GM21529 (cell line): ENCODE results near the gene CDK1.

Experiments used
- ATAC-seq: cut with Tn5 transposase; IDR thresholded peaks from one replicate; pipeline ENCODE4 v1.9.1; 2021; ENCODE audit not compliant: unreplicated experiment

CDK1 gene

DNA sequence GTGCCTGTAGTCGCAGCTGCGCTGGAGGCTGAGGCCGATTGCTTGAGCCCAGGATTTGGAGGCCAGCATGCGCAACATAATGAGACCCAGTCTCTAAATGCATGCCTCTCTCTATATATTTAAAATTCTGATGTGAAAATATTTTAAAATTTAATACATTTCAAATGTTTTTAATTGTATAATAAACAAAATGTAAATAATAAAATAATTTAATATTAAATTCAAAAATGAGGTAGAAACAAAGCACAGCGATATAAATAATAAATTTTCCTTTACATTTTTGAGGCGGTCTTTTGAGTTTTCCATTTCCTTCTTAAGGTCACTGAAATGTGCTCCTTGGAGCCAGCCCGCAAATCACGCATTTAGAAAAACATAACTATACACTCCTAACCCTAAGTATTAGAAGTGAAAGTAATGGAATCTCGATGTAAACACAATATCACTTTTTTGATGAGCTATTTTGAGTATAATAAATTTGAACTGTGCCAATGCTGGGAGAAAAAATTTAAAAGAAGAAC lies 523 bp upstream of the CDK1 start:
- ATAC-seq = peak; percentile 10

GRCh38 chr10:60778971-60779796 lies 906 bp downstream of the CDK1 start:
- ATAC-seq = peak; percentile 14

DNA sequence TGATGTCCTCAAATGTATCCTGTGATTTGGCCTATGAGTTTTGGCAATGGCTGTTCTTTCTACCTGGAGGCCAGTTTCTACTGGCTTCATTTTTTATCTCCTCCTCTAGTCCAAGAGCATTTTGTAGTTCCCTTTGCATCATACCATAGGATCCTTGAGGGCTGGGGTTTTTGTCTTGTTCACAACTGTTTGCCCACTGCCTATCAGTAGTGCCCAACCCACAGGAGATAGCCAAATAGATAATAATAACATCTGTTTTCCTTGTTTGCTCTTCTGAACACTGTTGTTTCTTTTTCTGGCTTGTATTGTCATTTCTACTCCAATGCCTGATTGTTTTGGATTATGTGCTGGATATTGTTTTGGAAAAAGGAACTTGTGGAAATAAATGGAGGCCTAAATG lies 3.4 kb downstream of the CDK1 start:
- ATAC-seq = no peak

DNA sequence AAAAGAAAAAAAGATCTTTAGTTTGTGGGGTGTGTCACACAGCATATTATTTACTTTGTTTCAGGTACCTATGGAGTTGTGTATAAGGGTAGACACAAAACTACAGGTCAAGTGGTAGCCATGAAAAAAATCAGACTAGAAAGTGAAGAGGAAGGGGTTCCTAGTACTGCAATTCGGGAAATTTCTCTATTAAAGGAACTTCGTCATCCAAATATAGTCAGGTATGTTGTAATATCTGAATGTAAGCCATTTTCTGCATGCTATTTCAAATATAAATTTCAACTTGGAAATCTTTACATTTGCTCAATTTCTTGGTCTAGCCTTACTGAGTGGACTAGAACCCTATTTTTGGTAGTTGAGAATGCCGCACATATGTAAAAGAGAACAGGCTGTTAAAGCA lies 6.4 kb downstream of the CDK1 start:
- no peak for ATAC-seq

GRCh38 chr10:60788544-60788943 lies 10.3 kb downstream of the CDK1 start:
- no peak for ATAC-seq

DNA sequence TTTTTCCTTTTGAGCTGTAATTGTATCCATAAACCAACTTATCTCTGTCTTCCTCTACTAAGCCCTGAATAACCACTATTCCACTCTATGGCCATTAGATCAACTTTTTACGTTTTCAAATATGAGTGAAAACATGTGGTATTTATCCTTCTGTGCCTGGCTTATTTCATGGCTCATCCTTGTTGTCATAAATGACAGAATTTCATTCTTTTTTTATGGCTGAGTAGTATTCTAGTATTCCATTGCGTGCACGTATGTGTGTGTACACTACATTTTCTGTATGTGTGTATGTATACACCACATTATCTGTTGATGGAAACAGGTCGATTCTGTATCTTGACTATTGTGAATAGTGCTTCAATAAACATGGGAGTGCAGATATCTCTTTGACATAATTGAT lies 11.1 kb downstream of the CDK1 start:
- ATAC-seq = no peak

GRCh38 chr10:60794953-60795352 lies 16.7 kb downstream of the CDK1 start:
- ATAC-seq = no peak

DNA sequence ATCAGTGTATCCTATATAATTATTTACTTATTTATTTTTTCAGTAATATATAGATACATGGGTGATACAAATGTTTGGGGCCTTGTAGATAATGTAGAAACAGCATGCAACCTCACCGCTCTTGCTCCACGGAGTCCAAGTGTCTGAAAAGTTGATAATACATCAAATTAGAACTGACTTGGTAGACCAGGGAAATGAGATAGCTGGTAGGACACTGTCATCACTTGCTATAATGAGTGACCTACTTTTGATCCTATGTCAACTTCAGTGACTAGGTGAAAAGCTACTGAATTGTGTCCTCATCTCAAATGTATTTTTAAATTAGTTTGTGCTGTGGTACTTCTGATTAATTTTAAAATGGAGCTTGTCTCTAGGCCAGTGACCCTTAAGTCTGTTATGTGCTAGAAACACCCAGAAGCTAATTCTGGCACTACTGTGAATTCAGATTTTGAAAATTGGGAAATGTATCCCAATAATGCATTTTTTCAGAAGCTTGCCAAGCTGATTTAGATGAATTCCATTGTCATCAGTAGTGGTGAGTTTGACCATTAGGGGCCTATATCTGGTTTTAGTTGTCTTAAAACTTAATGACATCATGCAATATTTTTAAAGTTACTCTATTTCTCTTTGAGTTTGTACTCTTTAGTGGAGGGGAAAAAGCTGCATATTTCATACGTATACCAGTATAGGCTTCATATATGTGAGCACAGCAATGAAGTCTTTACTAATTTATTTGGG lies 17.4 kb downstream of the CDK1 start:
- ATAC-seq = no peak

DNA sequence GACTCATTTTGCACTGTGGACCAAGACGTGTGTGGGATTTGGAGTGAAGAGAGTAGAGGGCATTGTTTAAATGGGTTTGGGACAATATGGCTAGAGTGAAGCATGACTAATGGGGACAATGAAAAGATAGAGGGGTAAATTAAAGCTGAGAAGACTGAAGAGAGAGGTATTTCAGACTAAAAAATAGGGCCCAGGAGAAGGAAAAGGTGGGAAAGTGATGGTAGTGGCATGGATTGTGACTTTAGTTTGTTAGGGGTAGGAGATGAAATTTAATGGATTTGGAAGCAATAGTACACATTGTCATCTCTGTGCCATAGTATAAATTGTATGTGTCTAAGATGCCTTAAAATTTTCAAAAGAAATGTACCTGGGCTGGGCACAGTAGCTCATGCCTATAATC lies 18.2 kb downstream of the CDK1 start:
- ATAC-seq = no peak

DNA sequence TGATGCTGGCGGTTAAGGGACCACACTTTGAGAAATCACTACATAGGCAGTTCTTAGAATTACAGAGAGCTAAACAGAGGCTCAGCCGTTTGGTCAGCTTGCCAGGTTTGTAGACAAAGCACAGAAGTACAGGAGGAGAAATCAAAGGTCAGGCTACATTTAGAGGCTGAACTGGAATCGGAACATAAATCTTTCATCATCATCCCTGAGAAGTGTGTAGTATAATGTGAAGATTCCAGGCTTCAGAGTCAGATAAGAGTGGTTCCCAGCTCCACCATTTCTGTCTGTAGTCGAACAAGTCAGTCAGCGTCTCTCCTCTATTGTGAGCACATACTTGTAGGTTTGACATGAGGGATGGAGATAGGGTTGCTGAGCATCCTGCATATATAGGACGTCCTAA lies 18.9 kb downstream of the CDK1 start:
- no peak for ATAC-seq

DNA sequence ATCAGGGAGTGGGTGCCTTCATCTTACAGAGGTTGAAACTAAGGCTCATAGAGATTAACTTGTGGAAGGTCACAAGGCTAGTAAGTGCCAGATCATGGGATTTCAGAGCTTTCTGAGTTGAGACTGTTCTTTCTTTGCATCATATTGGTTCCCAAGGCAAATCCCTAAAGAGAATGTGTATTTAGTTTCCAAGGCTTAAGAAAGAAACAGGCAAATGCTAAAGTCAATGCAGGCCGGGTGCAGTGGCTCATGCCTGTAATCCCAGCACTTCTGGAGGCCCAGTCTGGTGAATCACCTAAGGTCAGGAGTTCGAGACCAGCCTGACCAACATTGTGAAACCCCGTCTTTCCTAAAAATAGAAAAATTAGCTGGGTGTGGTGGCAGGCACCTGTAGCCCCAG lies 19.8 kb downstream of the CDK1 start:
- ATAC-seq = no peak

GRCh38 chr10:60798870-60799269 lies 20.6 kb downstream of the CDK1 start:
- no peak for ATAC-seq

DNA sequence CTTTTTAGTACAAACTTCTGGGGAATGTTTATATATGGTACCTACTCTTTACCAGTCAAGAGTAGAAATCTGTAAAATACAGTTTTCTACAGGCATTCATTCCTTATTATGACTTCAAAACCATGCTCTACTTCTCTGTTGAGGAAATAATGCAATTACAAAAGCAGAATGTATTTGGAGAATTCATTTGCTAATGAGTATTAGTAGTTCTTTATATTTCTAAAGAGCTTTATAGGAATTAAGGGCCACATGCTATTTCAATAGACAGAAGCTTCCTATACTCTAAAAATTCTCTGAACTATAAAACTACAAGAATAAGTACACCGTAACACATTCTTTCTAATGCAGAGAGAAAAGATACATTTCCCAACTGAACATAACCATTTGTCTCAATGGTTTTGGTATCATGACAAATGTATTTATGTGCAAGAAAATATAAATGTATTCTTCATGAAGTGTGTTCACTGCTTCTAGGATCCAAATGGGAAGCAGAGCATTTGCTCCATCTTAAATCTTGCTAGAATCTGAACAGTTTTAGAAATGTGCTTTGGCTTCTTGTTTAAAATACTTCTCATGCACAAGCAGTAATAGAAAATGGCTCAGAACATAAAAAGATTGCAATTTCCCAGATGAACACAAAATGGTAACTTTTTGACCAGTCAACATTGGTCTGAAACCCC lies 21.8 kb downstream of the CDK1 start:
- no peak for ATAC-seq

DNA sequence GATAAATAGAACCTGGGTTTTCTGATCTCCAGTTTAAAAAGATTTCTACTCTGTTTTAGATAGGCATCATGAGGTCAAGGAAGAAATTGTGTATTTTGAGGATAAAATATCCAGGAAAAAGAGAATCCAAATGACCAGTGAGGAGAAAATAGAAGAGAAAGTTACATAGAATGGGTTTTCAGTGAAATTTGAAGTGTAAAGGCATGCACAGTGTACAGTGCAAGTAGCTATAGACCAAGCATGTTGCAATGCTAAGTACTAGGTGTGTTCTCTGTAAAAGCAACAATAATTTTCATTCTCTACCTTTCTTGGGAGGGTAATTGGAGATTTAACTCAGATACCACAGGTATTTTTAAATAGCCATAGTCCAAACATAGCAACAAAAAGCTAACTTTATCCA lies 22.6 kb downstream of the CDK1 start:
- no peak for ATAC-seq

DNA sequence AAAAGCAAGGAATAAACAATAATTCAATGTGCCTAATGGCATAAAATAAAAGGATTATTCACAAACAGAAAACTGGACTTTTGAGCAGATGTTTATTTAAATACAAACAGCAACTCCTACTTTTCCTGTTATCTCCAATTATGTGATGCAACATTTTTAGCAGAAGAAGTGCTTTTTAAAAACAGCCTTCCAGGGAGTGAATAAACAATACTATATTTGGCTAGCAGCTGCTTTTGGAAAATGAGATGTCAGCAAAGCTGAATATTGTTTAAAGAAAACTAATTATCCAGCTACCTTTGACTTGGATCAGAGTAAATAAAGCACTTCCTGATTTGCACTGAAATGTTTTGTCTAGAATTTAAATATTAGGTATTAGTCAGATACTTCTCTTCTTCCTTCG lies 23.2 kb downstream of the CDK1 start:
- no peak for ATAC-seq

- no peak for ATAC-seq
Observed at GRCh38 chr10:60803433-60803832, 25.2 kb downstream of the CDK1 start.

- ATAC-seq = no peak
Observed at GRCh38 chr10:60803865-60804264, 25.6 kb downstream of the CDK1 start.

DNA sequence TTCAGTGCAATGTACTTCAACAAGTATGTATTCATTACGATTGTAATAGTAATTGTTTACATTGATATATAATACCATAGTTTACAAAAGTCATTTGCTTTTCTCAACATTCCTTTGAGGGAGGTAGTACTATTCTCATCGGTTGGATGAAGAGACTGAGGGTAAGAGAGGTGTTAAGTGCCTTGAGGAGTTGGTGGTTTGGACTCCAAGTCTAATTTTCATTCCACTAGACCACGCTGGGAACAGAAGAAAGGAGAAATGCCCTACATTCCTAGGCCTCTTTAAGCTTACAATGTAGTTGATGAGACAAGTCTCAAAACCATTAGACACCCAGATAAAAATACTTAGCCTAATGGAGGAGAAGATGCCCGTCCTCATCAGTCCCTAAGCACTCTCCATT lies 28.6 kb downstream of the CDK1 start:
- ATAC-seq = no peak

DNA sequence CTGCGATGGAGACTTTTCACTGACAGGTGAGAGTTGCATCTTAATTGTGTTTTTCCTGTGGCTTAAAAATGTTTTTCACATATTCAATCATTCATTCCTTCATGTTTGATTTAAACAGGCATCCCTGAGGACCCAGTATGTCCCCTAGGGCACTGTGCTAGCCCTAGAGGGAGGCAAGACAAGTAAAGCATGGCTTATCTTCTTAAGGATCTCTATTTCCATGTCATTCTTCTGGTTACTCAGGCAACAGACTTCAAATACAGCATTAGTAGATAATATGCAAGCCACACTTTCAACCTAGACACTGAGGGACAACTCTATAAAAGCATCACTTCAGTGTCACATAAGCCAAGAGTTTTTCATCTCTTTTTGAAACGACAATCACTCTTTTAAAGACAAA lies 29.2 kb downstream of the CDK1 start:
- no peak for ATAC-seq

GRCh38 chr10:60808036-60808435 lies 29.8 kb downstream of the CDK1 start:
- no peak for ATAC-seq

DNA sequence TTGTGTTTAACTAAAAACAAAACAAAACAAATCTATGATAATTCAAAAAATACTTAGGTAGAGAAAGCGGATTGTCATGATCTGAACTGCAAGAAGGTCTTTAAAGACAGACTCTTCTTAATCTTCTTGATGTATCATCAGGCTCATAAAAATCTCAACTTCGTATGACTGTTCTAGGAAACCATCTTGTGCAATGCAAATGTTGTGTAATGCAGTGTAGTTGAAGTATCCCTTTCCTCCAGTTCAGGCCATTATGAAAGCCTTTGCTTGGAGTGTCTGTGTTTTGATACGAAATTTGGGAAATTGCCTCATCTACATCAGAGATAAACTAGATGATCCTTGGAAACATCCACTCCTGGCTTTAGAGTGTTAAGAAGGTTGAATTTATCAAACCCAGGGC lies 30.9 kb downstream of the CDK1 start:
- ATAC-seq = no peak
